Measurements from ENCODE around the gene LNX2. TPM values are rescaled to one million over a fixed set of nuclear protein-coding genes. Genes with fewer than 3 reads are reported as not detected.

The LNX2 gene
- total RNA-seq, 1 experiment from 2014 or later, result 12.1 TPM

DNA sequence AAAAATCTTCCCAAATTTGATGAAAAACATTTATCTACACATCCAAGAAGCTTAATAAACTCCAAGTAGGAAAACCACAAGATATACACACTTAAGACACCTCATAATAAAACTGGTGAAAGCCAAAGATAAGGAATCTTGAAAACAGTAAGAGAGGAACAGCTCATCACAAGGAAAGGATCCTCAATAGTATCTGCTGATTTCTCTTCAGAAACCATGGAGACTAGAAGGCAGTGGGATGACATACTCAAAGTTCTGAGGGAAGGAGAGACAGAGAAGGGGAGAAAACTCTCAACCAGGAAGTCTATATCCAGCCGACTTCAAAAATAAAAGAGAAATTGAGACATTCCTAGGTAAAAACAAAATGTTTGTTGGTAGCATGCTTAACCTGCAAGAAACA, 45.7 kb downstream of the LNX2 start:
- no peak overlapping the region for H3K4me2 ChIP-seq (ENCODE audit: low read length)
- no peaks in the 10 kb centered on the region for H3K27me3 ChIP-seq (ENCODE audit: insufficient read depth, low read length)
- POLR2A ChIA-PET, result no interaction called here
- no peaks in the 10 kb centered on the region; a peak in 1 of 4 replicates for H3K4me1 ChIP-seq (ENCODE audit: control insufficient read depth in 1 of 2, insufficient read depth in 2 of 2, low read length in 2 of 2)
- intact Hi-C loops (cut with micrococcal nuclease), result no loop called here
- RAD21 ChIA-PET (ENCODE audit: low non-redundant PET in 1 of 2, low total read pairs in 2 of 2, uncharacterized antibody in 2 of 2, unreplicated experiment in 2 of 2), result no interaction called here
- DNase-seq (ENCODE audit: low read depth, low spot score) (no peak), ATAC-seq (no peak)
- no peaks in the 10 kb centered on the region for H4K20me1 ChIP-seq (ENCODE audit: insufficient read depth)
- CTCF ChIA-PET, result no interaction called here
- H3K9me3 ChIP-seq (ENCODE audit: control insufficient read depth in 1 of 2, insufficient read depth in 1 of 2, low read depth in 1 of 2, low read length in 2 of 2), result no peaks in the 10 kb centered on the region
- H3K9me2 ChIP-seq (ENCODE audit: insufficient read depth), result no peaks in the 10 kb centered on the region
- TF ChIP-seq POLR2A (IDR thresholded peaks at IDR 0.05; ENCODE audit: borderline replicate concordance, extremely low read depth, insufficient read depth, insufficient read length), result no peak
- TF ChIP-seq EZH2phosphoT487 (IDR thresholded peaks at IDR 0.05; ENCODE audit: borderline replicate concordance), result no peak
- TF ChIP-seq POLR2AphosphoS5 (IDR thresholded peaks at IDR 0.05; ENCODE audit: low read depth, low read length), result no peak
- no peak for TF ChIP-seq FOSL1 (IDR thresholded peaks at IDR 0.05; ENCODE audit: low read depth)
- TF ChIP-seq, protein P1, sequence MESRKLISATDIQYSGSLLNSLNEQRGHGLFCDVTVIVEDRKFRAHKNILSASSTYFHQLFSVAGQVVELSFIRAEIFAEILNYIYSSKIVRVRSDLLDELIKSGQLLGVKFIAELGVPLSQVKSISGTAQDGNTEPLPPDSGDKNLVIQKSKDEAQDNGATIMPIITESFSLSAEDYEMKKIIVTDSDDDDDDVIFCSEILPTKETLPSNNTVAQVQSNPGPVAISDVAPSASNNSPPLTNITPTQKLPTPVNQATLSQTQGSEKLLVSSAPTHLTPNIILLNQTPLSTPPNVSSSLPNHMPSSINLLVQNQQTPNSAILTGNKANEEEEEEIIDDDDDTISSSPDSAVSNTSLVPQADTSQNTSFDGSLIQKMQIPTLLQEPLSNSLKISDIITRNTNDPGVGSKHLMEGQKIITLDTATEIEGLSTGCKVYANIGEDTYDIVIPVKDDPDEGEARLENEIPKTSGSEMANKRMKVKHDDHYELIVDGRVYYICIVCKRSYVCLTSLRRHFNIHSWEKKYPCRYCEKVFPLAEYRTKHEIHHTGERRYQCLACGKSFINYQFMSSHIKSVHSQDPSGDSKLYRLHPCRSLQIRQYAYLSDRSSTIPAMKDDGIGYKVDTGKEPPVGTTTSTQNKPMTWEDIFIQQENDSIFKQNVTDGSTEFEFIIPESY (IDR thresholded peaks at IDR 0.05; ENCODE audit: extremely low read depth, insufficient replicate concordance, low read length), result no peak
- TF ChIP-seq EGR1 (IDR thresholded peaks at IDR 0.05; ENCODE audit: low read depth), result no peak
- TF ChIP-seq TCF7L2 (IDR thresholded peaks at IDR 0.05; ENCODE audit: borderline replicate concordance, extremely low read depth, insufficient read depth, insufficient read length), result no peak
- TF ChIP-seq YY1 (IDR thresholded peaks at IDR 0.05; ENCODE audit: extremely low read depth, insufficient replicate concordance, low read depth, low read length), result no peak
- no peak for TF ChIP-seq ZNF274 (IDR thresholded peaks at IDR 0.05; ENCODE audit: low read depth, low read length)
- TF ChIP-seq ELF1 (IDR thresholded peaks at IDR 0.05; ENCODE audit: borderline replicate concordance, low read depth), result no peak
- no peaks in the 10 kb centered on the region; the same call in 1 of the 2 replicates for H3K79me2 ChIP-seq (ENCODE audit: insufficient read depth, low read length)
- no TSS peak for BruUV-seq (replicated peaks)
- H3K36me3 ChIP-seq (ENCODE audit: control insufficient read depth in 1 of 2, insufficient read depth in 2 of 2, low read length in 2 of 2), result no peaks in the 10 kb centered on the region
- no peak overlapping the region for H3K27ac ChIP-seq (ENCODE audit: low read depth, low read length)
- no peak overlapping the region for H3K9ac ChIP-seq (ENCODE audit: low read length)
- no peak overlapping the region for H3K4me3 ChIP-seq (replicated peaks in 1 of 2; ENCODE audit: low read depth in 1 of 2, low read length in 2 of 2)
- H2AFZ ChIP-seq (ENCODE audit: low read depth, low read length, poor library complexity, severe bottlenecking), result no peak overlapping the region
